GM13976 (cell line): Measurements from ENCODE around the gene SP7.

Experiments
- DNase-seq: peaks from one replicate; pipeline ENCODE4 v3.0.0; 2012; ENCODE audit warnings: low spot score
- CTCF ChIP-seq: IDR thresholded peaks from 2 replicates; pipeline ENCODE4 v1.5.1; 2012; ENCODE audit warnings: borderline replicate concordance, mild to moderate bottlenecking; ENCODE audit not compliant: insufficient read depth; ENCODE audit errors: extremely low read depth, missing control alignments, control extremely low read depth
- in situ Hi-C: fragments of 300-500 bp; cut with MboI; formaldehyde crosslinking; loops from one replicate; pipeline ENCODE4 v1.12.0; 2022; ENCODE audit warnings: low sequenced_read_pairs, mixed read lengths, inconsistent platforms; ENCODE audit not compliant: unreplicated experiment

SP7 gene

GRCh38 chr12:53327435-53328042 lies 8.6 kb downstream of the SP7 start:
- in situ Hi-C loops: no loop called here
- peak; percentile 13 for TF ChIP-seq CTCF
- no peak for DNase-seq

- in situ Hi-C loops: no loop called here
- TF ChIP-seq CTCF: no peak
- no peak for DNase-seq
Measured at GRCh38 chr12:53326460-53327185, 9.5 kb downstream of the SP7 start.

DNA sequence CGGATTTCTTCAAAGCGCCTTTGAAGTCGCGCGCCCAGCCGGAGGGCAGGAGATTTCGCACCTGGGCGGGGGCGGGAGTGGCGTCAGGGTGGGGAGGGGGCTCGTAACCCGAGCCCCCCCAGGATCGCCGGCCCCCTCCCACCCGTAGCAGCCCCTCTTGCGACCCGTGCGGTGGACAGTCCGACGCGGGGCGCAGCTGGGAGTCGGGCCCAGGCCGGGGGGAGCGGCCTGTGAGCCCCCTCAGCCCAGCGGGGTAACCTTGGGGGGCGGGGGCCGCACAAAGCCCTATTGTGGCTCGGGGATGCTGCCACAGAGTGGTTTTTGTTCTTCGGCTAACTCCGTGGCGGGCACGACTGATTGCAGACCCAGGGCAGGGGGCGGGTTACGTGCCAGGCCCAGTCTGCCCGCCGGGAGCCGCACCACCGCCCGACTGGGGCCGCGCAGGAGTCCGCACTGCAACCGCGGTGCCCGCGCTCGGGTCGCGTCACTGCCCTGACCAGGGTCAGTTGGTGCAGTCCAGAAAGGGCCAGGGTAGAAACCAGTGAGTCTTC lies 10.6 kb downstream of the SP7 start:
- TF ChIP-seq CTCF: no peak
- peak; percentile 59 for DNase-seq
- in situ Hi-C loops: no loop called here

GRCh38 chr12:53324779-53325510 lies 11.2 kb downstream of the SP7 start:
- TF ChIP-seq CTCF: peak; percentile 86
- in situ Hi-C loops: no loop called here
- peak; percentile 95 for DNase-seq

DNA sequence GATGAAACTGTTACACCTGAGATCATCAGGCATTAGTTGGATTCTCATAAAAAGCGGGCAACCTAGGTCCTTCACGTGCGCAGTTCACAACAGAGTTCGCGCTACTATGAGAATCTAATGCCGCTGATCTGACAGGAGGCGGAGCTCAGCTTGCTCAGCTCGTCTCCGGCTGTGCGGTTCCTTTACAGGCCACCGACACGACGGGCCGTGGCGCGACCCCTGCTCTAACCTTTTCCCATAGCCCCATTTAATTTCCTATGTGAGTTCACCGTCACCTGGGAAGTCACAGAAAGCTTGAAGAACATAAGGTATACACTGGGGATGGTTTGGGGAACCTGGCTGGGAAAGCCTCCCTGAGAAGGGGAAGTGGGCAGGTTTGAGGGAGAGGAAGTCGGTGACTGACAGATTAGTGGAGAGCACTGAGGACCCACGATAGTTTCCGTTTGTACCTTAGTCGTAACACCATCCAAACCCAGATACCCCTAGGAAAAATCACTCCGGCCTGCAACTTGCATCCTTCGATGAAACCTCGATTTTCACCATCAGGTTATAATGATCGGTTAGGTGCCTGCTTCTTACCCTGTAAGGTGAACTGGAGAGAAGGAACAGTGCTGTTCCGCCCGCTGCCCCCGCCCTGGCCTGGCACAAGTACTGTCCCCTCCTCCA lies 11.9 kb downstream of the SP7 start:
- in situ Hi-C loops: no loop called here
- no peak for TF ChIP-seq CTCF
- DNase-seq: peak; percentile 78
